GM13976 (cell line): ENCODE measurements around the gene BICD1.

ENCODE experiments used
- DNase-seq: peaks from one replicate; pipeline ENCODE4 v3.0.0; 2012; ENCODE audit warnings: low spot score
- in situ Hi-C: fragments of 300-500 bp; cut with MboI; formaldehyde crosslinking; loops from one replicate; pipeline ENCODE4 v1.12.0; 2022; ENCODE audit warnings: low sequenced_read_pairs, mixed read lengths, inconsistent platforms; ENCODE audit not compliant: unreplicated experiment
- TF ChIP-seq, protein P1 (sequence below): IDR thresholded peaks from 2 replicates; pipeline ENCODE4 v1.5.1; 2012; ENCODE audit warnings: borderline replicate concordance, mild to moderate bottlenecking; ENCODE audit not compliant: insufficient read depth; ENCODE audit errors: extremely low read depth, missing control alignments, control extremely low read depth

BICD1 gene

DNA sequence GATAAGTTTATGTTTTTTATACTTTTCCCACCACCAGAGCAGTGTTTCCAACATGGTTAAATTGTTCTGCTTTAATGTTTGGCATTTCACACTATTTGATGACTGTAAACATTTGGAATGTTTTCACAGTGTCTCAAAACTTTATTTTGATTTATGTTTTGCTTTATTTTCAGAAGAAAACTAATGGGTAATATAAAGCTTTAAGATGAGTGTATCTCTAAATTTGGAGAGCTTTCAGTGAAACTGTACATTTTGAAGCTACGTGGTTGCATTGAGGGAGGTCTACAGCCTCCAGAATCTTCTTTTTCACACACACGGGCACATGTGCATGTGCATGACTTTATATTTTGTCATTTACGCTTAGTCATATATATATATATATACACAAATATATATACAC, 10.7 kb downstream of the BICD1 start:
- DNase-seq = no peak
- TF ChIP-seq, protein P1, sequence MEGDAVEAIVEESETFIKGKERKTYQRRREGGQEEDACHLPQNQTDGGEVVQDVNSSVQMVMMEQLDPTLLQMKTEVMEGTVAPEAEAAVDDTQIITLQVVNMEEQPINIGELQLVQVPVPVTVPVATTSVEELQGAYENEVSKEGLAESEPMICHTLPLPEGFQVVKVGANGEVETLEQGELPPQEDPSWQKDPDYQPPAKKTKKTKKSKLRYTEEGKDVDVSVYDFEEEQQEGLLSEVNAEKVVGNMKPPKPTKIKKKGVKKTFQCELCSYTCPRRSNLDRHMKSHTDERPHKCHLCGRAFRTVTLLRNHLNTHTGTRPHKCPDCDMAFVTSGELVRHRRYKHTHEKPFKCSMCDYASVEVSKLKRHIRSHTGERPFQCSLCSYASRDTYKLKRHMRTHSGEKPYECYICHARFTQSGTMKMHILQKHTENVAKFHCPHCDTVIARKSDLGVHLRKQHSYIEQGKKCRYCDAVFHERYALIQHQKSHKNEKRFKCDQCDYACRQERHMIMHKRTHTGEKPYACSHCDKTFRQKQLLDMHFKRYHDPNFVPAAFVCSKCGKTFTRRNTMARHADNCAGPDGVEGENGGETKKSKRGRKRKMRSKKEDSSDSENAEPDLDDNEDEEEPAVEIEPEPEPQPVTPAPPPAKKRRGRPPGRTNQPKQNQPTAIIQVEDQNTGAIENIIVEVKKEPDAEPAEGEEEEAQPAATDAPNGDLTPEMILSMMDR = no peak
- in situ Hi-C loops = no loop called here

DNA sequence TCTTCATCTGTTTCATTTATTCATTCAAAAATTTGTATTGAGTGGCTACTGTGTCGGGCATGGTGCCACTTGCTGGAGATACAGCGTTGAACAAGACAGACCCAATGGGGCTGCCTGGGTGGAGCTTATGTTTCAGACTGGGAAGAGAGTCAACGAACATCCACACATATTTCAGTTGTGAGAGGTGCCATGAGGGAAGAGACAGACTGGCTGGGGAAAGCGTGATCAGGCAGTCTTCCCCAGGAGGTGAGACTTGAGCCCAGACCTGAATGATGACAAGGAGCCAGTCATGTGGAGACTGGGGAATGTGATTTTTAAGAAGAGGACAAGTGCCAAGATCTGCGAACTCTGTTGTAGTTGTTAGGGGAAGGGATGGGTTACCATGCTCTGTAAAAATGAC, 12.2 kb downstream of the BICD1 start:
- TF ChIP-seq, protein P1 = no peak
- DNase-seq = no peak
- in situ Hi-C loops = no loop called here

DNA sequence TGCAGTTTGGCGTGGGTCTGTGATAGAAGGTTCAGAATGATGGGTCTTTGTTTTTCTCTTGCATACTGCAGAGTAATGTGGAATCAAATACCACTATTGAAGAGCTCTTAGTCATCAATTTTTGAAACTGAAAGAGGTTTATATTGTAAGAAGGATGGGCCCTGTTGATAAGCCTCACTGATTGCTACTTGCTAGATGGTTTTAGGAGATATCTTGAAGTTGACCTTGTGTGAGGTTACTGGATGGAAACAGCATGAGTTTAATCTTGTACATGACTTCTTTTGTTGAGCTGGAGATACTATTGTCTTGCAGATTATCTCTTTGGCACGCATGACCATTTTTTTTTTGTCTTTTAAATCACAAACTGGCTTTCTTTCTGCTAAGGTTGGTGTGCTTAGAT, 13.8 kb downstream of the BICD1 start:
- TF ChIP-seq, protein P1 = no peak
- in situ Hi-C loops = no loop called here
- DNase-seq = peak; percentile 63

DNA sequence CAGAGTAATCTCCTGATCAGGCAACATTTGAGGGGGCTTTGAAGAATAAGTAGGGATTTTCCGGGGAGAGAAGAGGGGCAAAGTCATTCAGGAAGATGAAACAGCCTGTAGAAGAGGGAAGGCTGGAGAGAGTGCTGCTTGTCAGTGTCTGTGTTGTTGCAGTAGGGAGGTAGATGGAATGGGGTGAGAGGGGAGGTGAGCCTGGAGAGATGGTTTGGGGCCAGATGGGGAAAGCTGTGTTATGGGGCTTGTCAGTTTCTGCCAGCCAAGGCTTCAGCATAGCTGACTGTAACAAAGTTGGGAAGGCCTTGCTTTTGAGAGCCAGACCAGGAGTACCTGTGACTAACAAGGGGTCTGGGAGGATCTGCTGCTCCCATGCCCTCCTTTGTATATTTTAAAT, 18.0 kb downstream of the BICD1 start:
- TF ChIP-seq, protein P1 = no peak
- in situ Hi-C loops = no loop called here
- no peak for DNase-seq

DNA sequence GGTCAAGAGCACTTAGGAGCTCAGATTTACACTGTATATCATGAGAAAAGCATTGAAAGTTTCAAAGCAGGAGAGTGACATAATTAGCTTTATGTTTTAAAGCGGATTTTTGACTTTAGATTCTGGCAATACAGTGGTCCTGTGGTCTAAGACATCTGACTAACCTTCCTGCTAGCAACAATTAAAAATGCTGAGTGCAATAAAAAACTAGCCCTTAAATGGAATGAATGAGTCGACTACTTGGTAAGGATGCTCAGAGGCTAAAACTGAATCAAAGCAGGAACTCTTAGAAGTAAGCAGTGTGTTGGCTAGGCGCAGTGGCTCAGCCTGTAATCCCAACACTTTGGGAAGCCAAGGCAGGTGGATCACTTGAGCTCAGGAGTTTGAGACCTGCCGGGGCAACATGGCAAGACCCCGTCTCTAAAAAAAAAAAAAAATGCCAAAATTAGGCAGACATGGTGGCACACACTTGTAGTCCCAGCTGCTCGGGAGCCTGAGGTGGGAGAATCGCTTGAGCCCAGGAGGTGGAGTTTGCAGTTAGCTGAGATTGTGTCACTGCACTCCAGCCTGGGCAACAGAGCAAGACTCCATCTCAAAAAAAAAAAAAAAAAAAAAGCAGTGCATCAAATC, 18.9 kb downstream of the BICD1 start:
- no peak for DNase-seq
- TF ChIP-seq, protein P1 = no peak
- in situ Hi-C loops = no loop called here

DNA sequence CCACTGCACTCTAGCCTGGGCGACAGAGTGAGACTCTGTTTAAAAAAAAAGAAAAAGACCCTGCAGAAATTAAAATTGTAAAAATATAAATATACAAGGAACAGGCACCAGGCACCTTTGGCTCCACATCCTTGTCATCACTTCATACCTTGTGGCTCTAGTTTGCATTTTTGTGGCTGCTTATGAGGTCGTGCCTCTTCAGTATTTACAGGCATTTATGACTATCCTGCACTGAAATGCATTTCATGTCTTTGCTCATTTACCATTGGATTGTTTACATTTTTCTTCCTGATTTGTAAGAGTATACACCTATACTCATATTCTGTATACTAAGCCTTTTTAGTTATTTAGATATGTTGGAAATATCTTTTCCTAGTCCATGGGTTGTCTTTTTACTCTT, 20.1 kb downstream of the BICD1 start:
- in situ Hi-C loops = no loop called here
- no peak for DNase-seq
- TF ChIP-seq, protein P1 = no peak

DNA sequence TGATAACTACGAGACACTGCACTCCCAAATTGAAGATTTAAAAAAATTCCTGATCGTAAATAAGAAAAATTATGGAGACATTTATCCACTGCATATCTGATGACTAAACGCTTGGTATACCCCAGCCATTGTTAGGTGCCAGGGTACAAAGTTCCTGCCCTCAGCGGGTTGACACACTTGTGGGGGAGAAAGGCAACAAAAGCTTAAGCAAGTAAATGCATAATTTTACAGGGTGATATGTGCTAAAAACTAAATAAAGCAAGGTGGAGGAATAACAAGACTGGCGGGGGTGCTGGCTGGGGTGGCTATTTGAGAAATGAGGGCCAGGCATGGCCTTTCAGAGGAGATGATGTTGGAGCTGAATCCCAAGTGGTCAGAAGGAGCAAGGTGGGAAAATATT, 25.0 kb downstream of the BICD1 start:
- no peak for DNase-seq
- TF ChIP-seq, protein P1 = no peak
- in situ Hi-C loops = no loop called here
